ENCODE data around the gene BUD31. TPM values are rescaled to one million over a fixed set of nuclear protein-coding genes. Genes with fewer than 3 reads are reported as not detected.

Gene BUD31
- total RNA-seq, 1 experiment from 2014 or later = 104 TPM

DNA sequence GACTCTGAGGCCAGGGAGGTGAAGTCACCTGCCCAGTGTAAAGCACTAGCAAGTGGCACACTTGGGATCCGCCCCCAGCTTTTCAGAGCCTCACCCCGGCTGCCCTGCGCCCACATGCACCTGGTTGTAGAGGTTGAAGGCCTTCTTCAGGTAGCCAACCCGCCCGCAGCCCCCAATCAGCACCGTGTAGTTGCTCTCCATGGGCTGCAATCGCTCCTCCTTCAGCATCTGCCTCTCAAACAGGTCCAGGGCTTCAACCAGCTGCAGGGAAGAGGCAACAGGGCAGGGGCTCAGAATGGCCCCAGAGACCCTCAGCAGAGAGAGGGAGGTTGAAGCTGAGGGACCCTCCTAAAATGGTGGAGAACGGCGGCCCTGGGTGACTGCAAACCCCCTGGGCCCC is 24.4 kb downstream of the BUD31 start:
- peaks cover 43 to 57% (median 53%) of the 10 kb centered on the region in 3 experiments for H3K36me3 Mint-ChIP-seq (ENCODE audit: insufficient read depth in 1 of 3, low read depth in 3 of 3)

More for the DNA sequence above, 24.4 kb downstream of the BUD31 start:
- peaks cover 7% of the 10 kb centered on the region; the same call in 1 of the 2 replicates for H3K79me2 ChIP-seq (ENCODE audit: insufficient read depth, low read length)
- DNase-seq = no peak
- no peak overlapping the region for H3K56ac ChIP-seq (ENCODE audit: insufficient read length, low read depth, low read length)
- no peaks in the 10 kb centered on the region for H3K79me1 ChIP-seq (ENCODE audit: insufficient read depth, low read depth, low read length, poor library complexity, severe bottlenecking)
- WGBS (ENCODE audit: extremely low coverage, insufficient read length, low lambda C conversion rate) = no CpG with 5 or more reads among the region's 9 CpGs
- no peak overlapping the region for H4K8ac ChIP-seq (replicated peaks; ENCODE audit: insufficient read length, low read depth, low read length)
- Mint-ChIP-seq H3K4me1 (peaks cover 0 to 6% of the 10 kb centered on the region in 2 experiments; a peak in 1 of 4 replicates), H3K27ac (no peak overlapping the region), H3K27me3 (ENCODE audit: low read depth) (no peaks in the 10 kb centered on the region), H3K4me3 (no peak overlapping the region), H3K9me3 (no peaks in the 10 kb centered on the region)
- no peaks in the 10 kb centered on the region for H3K4me1 ChIP-seq (ENCODE audit: insufficient read depth, low read length)
- no peak overlapping the region for H3K4ac ChIP-seq (ENCODE audit: low read depth, low read length)
- H4K5ac ChIP-seq (ENCODE audit: insufficient read length, low read depth, low read length) = no peak overlapping the region
- H3K23me2 ChIP-seq (ENCODE audit: insufficient read length, low read depth, low read length, poor library complexity, severe bottlenecking) = no peaks in the 10 kb centered on the region
- H2BK12ac ChIP-seq (ENCODE audit: insufficient read length, low read depth, low read length) = no peak overlapping the region
- H2AK5ac ChIP-seq (ENCODE audit: insufficient read length, low read length) = no peak overlapping the region
- H4K91ac ChIP-seq (ENCODE audit: insufficient read length, low read depth, low read length) = no peak overlapping the region
- H3K27ac ChIP-seq (ENCODE audit: insufficient read length, low read depth, low read length) = no peak overlapping the region
- H2BK5ac ChIP-seq (ENCODE audit: insufficient read length, low read length) = no peak overlapping the region
- TF ChIP-seq CTCF (conservative IDR thresholded peaks at IDR 0.05) = no peak
- no peak overlapping the region for H2BK120ac ChIP-seq (ENCODE audit: low read depth, low read length, poor library complexity, severe bottlenecking)
- no peak overlapping the region for H2BK20ac ChIP-seq (ENCODE audit: low read depth, low read length, poor library complexity, severe bottlenecking)
- no peak overlapping the region for H2BK15ac ChIP-seq (ENCODE audit: low read depth, low read length)
- H3K27me3 ChIP-seq (ENCODE audit: insufficient read depth, low read length) = no peaks in the 10 kb centered on the region
- H2AFZ ChIP-seq (ENCODE audit: low read length) = no peak overlapping the region
- no peak overlapping the region for H3K14ac ChIP-seq (ENCODE audit: insufficient read depth, low read length)
- no peak overlapping the region for H3K23ac ChIP-seq (ENCODE audit: insufficient read length, low read depth, low read length)
- no peaks in the 10 kb centered on the region for H4K20me1 ChIP-seq (ENCODE audit: control insufficient read depth, insufficient read depth, insufficient read length)
- H3K9ac ChIP-seq (ENCODE audit: extremely low read depth, insufficient read length, low read length) = no peak overlapping the region
- H3K18ac ChIP-seq (ENCODE audit: insufficient read length, low read depth, low read length) = no peak overlapping the region
- H3K4me2 ChIP-seq (ENCODE audit: insufficient read depth, insufficient read length, low read length) = no peak overlapping the region
- H3T11ph ChIP-seq (ENCODE audit: low read length) = no peak overlapping the region
- H3K9me3 ChIP-seq (ENCODE audit: control insufficient read depth, low read depth, low read length) = no peaks in the 10 kb centered on the region

Measured in H9 (cell line).